HG02763 (cell line): ENCODE measurements around the gene GCLC.
"Not testable (repeated sequence)": the region's sequence is repeated elsewhere in the genome, so short reads cannot be mapped to it uniquely, and the experiment has no call there.

ENCODE experiments used
- ATAC-seq: cut with Tn5 transposase; IDR thresholded peaks from one replicate; pipeline ENCODE4 v1.9.1; 2021; ENCODE audit warnings: mild to moderate bottlenecking, moderate library complexity; ENCODE audit not compliant: unreplicated experiment

GCLC gene

DNA sequence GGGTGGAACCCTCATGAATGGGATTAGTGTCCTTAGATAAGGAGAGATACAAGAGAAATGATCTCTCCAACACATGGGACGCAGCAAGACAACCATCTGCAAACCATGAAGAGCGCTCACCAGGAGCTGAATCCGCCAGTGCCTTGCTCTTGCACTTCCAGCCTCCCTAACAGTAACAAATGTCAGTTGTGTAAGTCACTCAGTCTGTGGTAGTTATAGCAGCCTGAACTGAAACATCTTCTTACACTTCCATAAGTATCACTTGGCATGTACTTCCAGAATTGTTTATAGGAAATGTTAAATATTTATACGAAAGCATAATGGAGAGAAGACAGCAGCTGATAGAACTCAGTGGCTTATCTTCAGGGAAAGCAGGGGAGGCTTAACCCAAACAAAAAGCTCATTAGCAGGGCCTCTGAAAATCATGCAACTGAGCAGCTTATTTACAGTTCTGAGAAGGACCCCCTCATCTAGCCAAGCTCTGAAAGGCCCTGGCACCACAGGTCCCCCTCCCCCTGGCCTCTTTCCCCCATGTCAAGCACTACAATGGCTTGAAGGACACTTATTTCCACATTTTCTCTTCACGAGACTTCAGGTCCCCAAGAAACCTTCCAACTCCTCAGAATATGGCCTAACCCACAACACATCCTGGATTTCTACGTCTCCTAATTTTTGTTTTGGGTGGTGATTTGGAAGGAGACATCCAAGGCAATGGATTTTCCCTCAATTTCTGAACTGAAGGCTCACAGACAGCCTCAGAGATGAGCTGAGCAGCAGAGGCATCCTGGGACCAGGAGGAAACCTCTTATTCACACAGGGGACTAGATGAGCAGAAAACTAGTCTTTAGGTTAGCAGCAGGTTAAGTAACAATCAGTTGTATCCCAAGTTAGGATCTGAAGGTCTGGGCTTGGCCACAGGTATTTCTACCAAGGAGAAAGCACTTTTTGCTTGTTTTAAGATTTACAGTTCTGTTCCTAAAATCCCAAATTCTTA lies 49.1 kb downstream of the GCLC start:
- no peak for ATAC-seq

DNA sequence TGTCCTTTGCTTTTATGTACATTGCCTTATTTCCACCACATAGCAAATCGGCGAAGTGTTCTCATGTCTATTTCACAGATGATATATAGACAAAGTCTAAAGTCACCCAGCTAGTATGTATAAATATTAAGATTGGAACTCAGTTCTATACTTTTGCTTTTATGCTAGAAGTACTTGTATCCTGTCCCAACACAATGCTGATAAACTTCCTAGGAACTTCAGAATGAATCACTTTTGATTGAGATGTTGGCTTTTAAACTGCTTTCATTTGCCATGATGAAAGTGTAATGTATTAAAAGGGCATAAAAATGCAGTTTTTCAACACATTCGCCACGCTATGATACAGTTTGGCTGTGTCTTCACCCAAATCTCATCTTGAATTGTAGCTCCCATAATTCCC lies 50.8 kb downstream of the GCLC start:
- ATAC-seq = no peak

DNA sequence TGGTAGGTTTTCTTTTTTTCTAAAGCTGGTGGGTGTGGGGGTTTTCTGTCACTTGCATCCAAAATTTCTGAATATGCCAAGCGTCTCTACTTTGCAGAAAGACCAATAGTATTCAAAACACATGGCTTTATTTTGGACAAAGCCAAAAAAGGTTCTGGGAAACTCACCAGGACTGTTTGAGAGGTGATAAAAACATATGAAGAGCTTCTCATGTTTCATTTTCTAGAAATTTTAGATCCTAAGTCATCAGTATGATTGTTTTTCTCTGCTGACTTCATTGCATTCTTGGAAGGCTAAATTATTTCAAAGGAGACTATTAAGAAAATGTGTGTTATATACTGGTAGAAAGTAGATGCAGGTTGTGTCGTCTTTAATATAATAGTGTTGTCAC lies 51.3 kb downstream of the GCLC start:
- no peak for ATAC-seq

DNA sequence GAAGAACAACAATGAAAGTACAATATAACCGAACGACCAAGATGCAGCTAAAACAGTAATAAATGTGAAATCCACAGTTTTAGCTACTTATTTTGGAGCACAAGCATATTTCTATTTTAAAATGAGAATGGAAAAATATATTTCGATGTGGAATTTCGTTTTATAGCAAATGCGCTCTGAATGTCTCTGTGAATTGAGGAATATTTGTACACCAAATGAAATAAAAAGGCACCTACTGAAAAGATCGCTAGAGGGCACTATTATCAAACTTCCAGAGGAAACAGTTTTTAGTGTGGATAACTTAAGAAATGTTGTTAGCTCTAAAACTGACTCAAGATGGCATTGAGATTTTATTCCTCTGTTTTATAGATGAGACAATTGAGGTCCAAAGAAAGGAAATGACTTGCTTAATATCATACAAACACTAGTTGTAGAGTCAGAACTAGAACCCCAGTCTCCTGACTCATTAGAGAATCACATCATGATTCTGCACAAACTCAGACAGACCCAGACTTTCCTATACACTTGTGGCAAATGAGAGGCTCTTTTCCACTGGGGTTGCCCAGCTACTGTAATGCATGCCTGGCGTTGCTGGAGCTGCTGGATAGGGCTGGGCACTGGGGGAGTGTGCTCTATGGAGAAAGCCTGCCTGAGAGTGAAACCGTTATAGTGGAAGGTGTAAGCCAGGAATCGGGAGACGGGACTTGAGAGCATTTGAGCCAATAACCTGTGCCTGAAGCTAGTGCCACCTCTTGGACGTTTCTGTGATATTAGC lies 51.9 kb downstream of the GCLC start:
- no peak for ATAC-seq

DNA sequence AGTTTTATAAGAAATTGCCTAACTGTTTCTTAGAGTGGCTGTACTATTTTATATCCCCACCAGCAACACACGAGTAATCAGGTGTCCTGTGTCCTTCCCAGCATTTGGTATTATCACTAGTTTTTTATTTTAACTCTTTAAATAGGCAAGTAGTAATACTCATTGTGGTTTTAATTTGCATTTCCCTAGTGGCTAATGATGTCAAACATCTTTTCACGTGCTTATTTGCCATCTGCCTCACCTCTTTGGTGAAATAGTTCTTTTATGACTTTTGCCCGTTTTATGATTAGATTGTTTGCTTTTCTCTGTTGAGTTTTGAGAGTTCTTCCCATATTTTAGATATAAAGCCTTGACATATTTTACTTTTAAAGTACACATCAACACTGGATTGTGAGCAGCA lies 57.8 kb downstream of the GCLC start:
- ATAC-seq = no peak

DNA sequence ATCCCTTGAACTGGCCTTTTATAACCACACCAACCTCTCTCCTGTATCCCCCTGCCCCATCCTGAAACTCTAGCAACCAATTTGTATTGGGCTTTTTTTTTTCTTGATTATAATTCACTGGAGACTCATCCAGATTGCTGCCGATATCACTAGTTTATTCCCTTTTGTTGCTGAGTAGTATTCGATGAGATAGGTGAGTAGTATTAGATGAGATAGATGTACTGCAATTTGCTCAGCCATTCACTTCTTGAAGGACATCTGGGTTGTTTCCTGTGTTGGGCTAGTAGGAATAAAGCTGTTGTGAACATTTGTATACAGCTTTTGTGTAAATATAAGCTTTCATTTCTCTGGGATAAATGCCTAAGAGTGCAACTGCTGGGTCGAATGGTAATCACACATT lies 58.2 kb downstream of the GCLC start:
- ATAC-seq = no peak

DNA sequence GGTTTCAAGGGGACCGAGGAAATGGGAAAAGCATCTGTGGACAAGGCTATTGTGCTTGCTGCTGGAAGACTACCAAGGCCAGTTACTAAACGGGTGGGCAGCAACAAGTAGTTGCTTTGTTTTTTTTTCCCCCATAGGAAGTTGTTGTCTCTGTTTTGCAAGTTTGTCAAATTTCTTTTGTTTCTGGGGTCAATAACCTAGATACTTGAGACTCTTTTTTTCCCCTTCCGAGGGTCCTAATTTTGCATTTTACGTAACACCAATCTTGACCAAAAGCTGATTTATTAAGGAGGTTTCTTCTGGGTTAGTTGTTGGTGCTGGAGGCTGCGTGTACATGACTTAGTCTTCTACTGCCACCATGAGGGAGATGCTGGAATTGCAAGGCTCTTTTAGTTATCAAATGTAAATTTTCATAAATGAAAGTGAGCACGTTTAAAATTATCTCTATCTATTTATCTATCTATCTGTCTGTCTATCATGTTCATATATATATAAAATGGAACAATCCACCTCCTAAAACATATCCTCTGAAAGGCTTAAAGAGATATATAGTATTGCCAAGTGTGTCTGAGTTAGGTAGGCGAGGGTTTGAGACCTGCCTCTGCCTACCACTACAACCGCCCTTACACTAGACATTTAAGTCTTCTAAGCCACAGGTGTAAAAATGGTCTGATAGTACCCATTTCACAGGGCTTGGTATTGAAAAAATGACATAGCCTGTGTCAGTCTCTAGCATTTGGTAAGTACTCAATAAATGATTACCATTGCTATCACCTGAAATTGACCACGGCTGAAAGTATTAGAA lies 60.2 kb downstream of the GCLC start:
- ATAC-seq = no peak

DNA sequence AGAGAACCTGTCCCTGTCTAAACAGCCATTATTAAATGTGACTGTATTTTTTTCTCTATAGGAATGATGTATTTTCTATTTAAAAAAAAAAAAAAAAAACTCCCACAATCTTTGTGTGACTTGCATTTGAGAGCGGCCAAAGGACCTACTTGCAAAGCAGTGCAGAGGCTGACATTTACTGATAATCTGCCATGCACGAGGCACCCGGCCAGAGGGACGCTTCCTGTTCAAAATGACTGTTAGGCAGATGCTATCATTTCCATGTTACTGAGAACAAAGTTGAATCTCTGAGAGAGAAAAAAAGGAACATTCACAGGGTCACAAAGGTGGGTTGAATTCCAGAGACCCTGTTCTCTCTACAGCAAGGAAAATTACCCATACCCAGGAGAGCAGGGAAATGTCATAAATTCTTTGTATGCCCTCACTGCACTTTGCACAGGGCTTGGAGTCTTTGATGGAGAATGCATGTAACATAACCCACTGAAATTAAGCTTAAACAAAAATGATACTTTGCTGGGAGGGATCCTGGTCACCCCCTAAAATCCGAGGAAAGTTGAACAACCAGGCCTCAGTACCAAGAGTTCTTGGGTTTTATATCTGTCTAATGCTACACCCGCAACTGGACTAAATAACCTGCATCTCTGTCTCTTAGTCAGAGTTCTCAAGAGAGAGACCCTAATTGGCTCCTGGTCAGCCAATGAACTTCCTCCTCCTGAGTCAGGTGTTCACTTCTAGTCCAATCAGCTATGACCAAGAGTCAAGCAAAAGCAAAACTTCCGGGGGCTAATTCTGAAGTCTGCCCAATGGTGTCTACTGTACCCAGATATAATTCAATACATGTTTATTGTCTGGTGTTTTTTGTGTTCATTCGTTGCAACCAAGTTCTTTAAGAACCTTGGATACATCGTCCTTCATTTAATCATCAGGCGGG lies 61.2 kb downstream of the GCLC start:
- no peak for ATAC-seq

DNA sequence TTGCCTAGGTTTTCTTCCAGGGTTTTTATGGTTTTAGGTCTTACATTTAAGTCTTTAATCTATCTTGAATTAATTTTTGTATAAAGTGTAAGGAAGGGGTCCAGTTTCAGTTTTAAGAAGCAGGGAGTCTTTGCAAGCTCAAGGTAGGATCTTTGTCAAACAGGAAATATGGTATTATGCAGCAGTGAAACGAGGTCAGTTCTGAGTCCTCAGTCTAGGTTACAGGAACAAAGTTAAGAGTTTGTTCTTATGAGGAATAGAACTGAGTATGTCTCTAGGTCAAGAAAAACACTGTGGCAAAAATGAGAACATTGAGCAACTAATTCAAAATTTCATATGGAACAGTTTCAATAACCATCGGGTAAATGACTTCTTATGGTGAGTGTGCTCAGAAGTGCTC lies 63.6 kb downstream of the GCLC start:
- no peak for ATAC-seq

DNA sequence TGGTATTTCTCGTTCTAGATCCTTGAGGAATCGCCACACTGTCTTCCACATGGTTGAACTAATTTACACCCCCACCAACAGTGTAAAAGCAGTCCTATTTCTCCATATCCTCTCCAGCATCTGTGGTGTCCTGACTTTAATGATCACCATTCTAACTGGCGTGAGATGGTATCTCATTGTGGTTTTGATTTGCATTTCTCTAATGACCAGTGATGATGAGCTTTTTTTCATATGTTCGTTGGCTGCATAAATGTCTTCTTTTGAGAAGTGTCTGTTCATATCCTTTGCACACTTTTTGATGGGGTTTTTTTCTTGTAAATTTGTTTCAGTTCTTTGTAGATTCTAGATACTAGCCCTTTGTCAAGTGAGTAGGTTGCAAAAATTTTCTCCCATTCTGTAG lies 64.1 kb downstream of the GCLC start:
- ATAC-seq = not testable (repeated sequence)

DNA sequence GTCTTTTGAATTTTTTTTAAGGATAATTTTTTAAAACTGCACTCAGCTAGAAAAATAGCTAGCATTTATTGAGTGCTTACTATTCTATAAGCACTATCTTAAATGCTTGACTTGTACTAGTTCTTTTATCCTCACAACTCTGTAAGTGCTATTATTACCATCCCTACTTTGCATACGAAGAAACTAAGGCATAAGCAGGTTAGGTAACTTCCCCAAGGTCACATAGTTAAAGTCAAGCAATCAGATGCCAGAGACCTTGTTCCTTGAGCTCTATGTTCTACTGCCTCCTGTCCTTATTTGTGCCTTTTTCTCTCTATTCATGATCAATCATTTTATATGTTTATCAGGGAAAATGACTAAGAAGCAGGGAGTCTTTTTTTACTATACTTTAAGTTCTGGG lies 65.0 kb downstream of the GCLC start:
- ATAC-seq = no peak

DNA sequence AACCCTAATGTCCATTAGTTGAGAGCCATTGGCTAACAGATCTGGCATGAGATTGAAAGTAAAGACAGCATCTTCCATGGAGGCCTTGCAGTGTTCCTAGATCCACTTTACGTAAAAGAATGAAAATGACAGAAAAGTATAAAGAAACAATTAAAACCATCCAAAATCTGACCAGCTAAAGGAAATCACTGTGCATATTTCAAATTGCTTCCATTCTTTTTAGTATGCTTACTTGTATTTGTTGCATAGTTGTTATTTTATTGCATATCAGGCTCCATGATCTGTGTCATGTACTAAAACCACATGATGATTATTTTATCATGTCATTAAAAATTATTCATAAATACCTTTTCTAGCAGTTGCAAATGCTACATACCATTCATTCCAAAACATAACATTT lies 67.9 kb downstream of the GCLC start:
- ATAC-seq = no peak

DNA sequence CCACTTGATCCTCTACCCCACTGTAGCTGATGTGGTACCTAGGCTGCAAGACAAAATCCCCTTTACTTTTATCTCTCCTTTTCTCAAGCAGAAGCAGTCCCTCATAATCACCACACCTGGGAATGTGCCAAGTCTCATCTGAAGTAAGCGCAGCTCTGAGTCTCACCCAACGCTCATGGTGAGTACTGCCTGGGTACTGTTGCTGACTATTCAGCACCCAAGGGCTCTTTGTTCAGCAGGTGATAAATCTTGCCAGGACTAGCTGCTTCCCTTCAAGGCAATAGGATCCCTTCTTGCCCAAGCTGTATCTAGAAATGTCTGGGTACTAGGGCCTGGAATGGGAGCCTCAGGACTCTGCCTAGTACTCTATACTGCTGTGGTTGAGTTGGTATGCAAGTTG lies 70.9 kb downstream of the GCLC start:
- no peak for ATAC-seq

DNA sequence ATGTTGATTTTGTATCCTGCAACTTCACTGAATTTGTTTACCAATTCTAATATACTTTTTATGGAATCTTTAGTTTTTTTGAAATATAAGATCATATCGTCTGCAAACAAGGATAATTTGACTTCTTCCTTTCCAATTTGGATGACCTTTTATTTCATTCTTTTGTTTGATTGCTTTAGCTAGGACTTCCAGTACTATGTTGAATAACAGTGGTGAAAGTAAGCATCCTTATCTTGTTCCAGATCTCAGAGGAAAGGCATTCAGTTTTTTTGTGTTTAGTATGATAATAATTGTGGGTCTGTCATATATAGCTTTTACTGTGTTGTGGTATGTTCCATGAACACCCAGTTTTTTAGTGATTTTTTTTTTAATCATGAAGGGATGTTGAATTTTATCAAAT lies 75.7 kb downstream of the GCLC start:
- no peak for ATAC-seq

DNA sequence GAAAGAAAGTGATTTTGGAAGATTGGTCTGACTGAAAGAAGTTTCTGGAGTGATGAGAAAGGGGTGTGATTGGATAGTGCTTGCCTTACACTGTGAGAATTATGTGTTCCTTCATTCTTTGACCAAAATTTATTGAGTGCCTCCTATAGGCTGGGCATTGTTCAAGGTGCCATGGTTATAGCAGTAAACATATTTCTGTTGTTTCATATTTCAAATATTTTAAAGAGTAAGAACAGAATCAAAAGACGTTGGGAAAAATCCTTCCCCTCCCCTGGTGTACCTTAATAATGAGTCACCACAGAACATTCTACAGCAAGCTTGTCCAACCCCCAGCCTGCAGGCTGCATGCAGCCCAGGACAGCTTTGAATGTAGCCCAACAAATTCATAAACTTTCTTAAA lies 78.6 kb downstream of the GCLC start:
- no peak for ATAC-seq

DNA sequence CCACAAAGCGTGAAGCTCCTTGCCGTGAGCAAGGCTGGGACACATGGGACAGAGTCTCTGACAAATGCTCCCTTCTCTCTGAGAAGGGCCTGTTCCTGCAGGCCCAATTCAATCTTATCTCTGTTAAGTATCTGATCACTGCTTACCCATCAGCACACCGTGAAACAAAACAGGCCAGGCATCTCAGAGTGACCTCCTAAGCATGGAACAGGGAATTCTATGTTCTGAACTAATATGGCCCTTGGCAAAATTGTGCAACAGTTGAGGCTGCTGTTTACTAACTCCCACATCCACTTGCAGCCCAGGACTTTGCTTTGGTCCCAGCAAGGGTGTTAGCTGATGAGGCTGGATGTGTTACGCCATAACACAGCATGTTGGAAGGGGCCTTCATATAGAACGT lies 79.2 kb downstream of the GCLC start:
- no peak for ATAC-seq

DNA sequence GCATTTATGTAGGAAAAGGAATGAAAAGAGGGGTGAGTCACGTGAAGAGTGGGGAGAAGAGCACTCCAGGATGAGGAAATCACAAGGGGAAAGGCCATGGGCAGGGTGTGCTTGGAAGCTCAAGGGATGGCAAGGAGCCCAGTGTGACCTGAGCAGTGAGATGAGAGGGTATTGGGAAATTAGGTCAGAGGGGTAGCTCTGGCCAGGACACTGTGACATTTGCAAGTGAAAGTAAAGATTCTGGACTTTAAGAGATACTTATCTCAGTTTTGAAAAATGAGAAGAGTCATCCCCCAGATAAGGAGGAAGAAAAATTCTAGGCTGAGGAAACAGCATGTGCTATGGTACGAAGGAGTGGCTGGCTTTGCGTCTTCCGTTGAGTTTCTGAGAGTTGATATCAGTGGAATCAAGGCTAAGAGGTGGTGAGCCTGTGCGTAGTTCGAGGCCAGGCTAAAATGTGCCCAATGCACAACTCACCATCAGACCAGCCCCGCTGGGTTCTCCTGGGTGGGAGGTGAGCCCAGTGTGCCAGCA lies 79.9 kb downstream of the GCLC start:
- ATAC-seq = no peak

DNA sequence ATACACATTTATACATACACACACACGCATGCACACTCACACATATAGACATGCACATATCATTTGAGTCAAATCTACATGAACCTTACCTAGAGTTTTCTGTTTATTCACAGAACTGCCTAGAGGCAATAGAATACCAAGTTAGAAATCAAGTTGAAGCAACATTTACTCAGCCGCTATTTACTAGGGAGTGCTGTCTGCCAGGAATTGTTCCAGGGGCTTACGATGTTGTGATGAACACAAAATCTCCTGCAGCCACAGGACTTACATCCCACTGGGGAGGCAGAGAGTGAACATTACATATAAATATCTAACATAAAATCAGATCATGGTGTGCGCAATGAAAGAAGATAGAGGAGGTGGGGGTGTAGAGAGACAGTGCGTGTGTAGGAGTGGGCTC lies 80.4 kb downstream of the GCLC start:
- no peak for ATAC-seq

DNA sequence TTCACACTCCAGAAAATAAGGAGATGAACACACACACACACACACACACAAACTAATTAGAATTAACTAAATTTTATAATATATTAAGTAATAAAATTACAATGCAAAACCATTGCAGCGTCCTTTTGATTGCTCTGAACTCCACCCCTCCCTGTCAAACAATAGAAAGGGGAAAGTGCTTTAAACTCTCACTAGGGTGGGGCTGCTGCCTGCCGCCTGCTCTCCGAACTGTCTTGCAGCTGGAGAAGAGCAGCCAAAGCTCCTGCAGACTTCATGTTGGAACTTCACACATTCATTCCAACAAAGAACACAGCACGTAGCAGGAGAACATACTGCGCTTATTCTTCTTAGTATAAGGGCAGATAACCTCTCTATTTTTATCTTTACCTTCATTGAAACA lies 83.2 kb downstream of the GCLC start:
- ATAC-seq = no peak

DNA sequence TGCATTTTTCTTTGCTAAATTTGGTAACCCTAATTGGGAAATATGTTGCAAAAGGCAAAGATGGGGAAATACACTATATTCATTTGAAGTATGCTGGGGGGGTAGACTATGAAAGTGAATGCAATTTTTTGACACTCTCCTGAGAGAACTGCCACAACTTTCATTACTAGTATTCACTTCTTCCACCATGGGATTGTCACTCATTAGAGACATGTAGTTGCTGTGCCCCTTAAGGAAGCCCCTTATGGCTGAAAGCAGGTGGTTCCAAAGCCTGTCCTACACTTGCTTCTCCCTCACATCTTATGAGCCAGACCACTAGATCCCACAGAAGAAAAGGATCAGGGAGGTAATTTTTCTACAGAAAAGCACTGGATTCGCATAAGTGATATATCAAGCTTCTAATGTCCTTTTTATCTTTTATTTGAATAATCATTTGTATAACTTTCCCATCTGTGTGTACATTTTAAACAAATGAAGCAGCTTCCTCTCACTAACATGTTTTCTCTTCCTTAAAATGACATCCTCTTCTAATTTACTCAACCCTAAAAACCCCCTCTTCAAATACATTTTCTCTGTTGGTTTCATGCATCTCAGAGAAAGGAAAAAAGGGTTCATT lies 83.8 kb downstream of the GCLC start:
- ATAC-seq = peak; percentile 63
